ENCODE results near the gene ERG28.

The ERG28 gene

GRCh38 chr14:75640876-75641275 is 19.8 kb downstream of the ERG28 start:
- H3K27ac ChIP-seq (ENCODE audit: extremely low read depth, low read depth, low read length) = no peak overlapping the region
- peaks cover 7% of the 10 kb centered on the region for H3K4me1 ChIP-seq (ENCODE audit: control insufficient read depth, insufficient read depth, low read length)
- ChIA-PET POLR2A (interaction anchor here (0.6 kb wide), 1 partner anchor 116 kb away, joined by 3 read pairs; no protein-coding TSS in a partner anchor), CTCF (interaction anchor here (0.6 to 3.0 kb wide), 3 partner anchors 13 to 63 kb away, joined by 3 to 17 read pairs (median 3); partner anchors contain the start of gene FLVCR2)
- no peaks in the 10 kb centered on the region for H3K36me3 ChIP-seq (ENCODE audit: control insufficient read depth in 2 of 2, insufficient read depth in 1 of 2, low read length in 2 of 2)
- H3K4me3 ChIP-seq (ENCODE audit: low read depth, low read length) = no peak overlapping the region
- no peaks in the 10 kb centered on the region for H3K9me3 ChIP-seq (ENCODE audit: control insufficient read depth, insufficient read depth, low read depth, low read length)
- no peak for TF ChIP-seq PRDM6 (tag by site-specific recombination; IDR thresholded peaks at IDR 0.05)

GRCh38 chr14:75636100-75636692 is 24.5 kb downstream of the ERG28 start:
- CTCF ChIA-PET = interaction anchor here (1.0 to 1.5 kb wide), 2 partner anchors 18 to 59 kb away, joined by 5 read pairs; no protein-coding TSS in a partner anchor
- POLR2A ChIA-PET = interaction anchor here (0.9 kb wide), 1 partner anchor 30 kb away, joined by 4 read pairs; no protein-coding TSS in a partner anchor
- TF ChIP-seq ZNF449 (tag by site-specific recombination; IDR thresholded peaks at IDR 0.05) (peak; percentile 94), ZNF792 (tag by site-specific recombination; IDR thresholded peaks at IDR 0.05) (no peak)

GRCh38 chr14:75634848-75635247 is 25.8 kb downstream of the ERG28 start:
- POLR2A ChIA-PET = no interaction called here
- TF ChIP-seq SETDB1 (IDR thresholded peaks at IDR 0.05; ENCODE audit: insufficient read length, low read length) (no peak), ZNF280D (tag by site-specific recombination; IDR thresholded peaks at IDR 0.05) (no peak), ZNF350 (tag by site-specific recombination; IDR thresholded peaks at IDR 0.05) (no peak), MYNN (tag by site-specific recombination; IDR thresholded peaks at IDR 0.05; ENCODE audit: borderline replicate concordance) (no peak), ZNF362 (tag by site-specific recombination; IDR thresholded peaks at IDR 0.05) (no peak), ZNF302 (tag by site-specific recombination; IDR thresholded peaks at IDR 0.05; ENCODE audit: low read depth) (no peak), TSHZ1 (tag by site-specific recombination; IDR thresholded peaks at IDR 0.05; ENCODE audit: borderline replicate concordance) (no peak)
- CTCF ChIA-PET = interaction anchor here (1.1 to 1.5 kb wide), 2 partner anchors 19 to 21 kb away, joined by 3 to 5 read pairs; no protein-coding TSS in a partner anchor

More at GRCh38 chr14:75636100-75636692, 24.5 kb downstream of the ERG28 start:
- no peaks in the 10 kb centered on the region for H3K36me3 ChIP-seq (ENCODE audit: control insufficient read depth in 2 of 2, insufficient read depth in 1 of 2, low read length in 2 of 2)
- no peak overlapping the region for H3K4me3 ChIP-seq (ENCODE audit: low read depth, low read length)
- H3K4me1 ChIP-seq (ENCODE audit: control insufficient read depth, insufficient read depth, low read length) = no peaks in the 10 kb centered on the region
- no peak overlapping the region for H3K27ac ChIP-seq (ENCODE audit: extremely low read depth, low read depth, low read length)
- H3K9me3 ChIP-seq (ENCODE audit: control insufficient read depth, insufficient read depth, low read depth, low read length) = no peaks in the 10 kb centered on the region

More at GRCh38 chr14:75634848-75635247, 25.8 kb downstream of the ERG28 start:
- Histone ChIP-seq H3K9me3 (ENCODE audit: control insufficient read depth, insufficient read depth, low read depth, low read length) (no peaks in the 10 kb centered on the region), H3K4me1 (ENCODE audit: control insufficient read depth, insufficient read depth, low read length) (no peaks in the 10 kb centered on the region), H3K27ac (ENCODE audit: extremely low read depth, low read depth, low read length) (no peak overlapping the region), H3K4me3 (ENCODE audit: low read depth, low read length) (no peak overlapping the region), H3K36me3 (ENCODE audit: control insufficient read depth in 2 of 2, insufficient read depth in 1 of 2, low read length in 2 of 2) (no peaks in the 10 kb centered on the region)

All from HEK293 (cell line).